Activated B cell treated with CpG ODN at 0.5 μM for 24 hours (primary cell): ENCODE measurements around the gene CNR2. TPM values are rescaled to one million over a fixed set of nuclear protein-coding genes. Genes with fewer than 3 reads are reported as not detected.
"Not testable (repeated sequence)": the region's sequence is repeated elsewhere in the genome, so short reads cannot be mapped to it uniquely, and the experiment has no call there.

Experiments
- ATAC-seq: fragments of 200-7000 bp; cut with Tn5 transposase; one replicate; pipeline ENCODE4 v1.10.0; 2021; ENCODE audit warnings: low read depth, mild to moderate bottlenecking, moderate library complexity
- CTCF ChIA-PET: fragments of 350-600 bp; sonication (Branson Sonifier 250); formaldehyde crosslinking; loops from one replicate; lab custom pipeline; 2021; ENCODE audit warnings: antibody characterized with exemption; lab: Charles Lee
- POLR2A ChIA-PET: fragments of 350-600 bp; sonication (Branson Sonifier 250); formaldehyde crosslinking; loops from one replicate; lab custom pipeline; 2021; ENCODE audit warnings: antibody characterized with exemption; lab: Charles Lee
- DNase-seq: peaks from one replicate; pipeline ENCODE4 v3.0.0; 2022
- H3K27ac Mint-ChIP-seq: one replicate; pipeline ENCODE4 v1.8.0; 2020; ENCODE audit warnings: mixed read lengths
- H3K27me3 Mint-ChIP-seq: one replicate; pipeline ENCODE4 v1.8.0; 2021; ENCODE audit warnings: mixed read lengths
- H3K36me3 Mint-ChIP-seq: one replicate; pipeline ENCODE4 v1.8.0; 2021; ENCODE audit warnings: low read depth, mixed read lengths
- H3K4me1 Mint-ChIP-seq: one replicate; pipeline ENCODE4 v1.8.0; 2021; ENCODE audit warnings: mixed read lengths
- H3K4me3 Mint-ChIP-seq: one replicate; pipeline ENCODE4 v1.8.0; 2020; ENCODE audit warnings: mild to moderate bottlenecking, mixed read lengths
- H3K9me3 Mint-ChIP-seq: one replicate; pipeline ENCODE4 v1.8.0; 2020; ENCODE audit warnings: mixed read lengths
- intact Hi-C: fragments of 100-400 bp; cut with micrococcal nuclease; formaldehyde crosslinking; loops from one replicate; pipeline ENCODE4 v1.15.1; 2024
- total RNA-seq: library from RNA; stranded (reverse); gene quantifications from 2 replicates; pipeline ENCODE4 v1.2.3, GENCODE V29; 2022
- TF ChIP-seq, protein P1 (sequence below): fragments of 200-600 bp; IDR thresholded peaks from one replicate; pipeline ENCODE4 v1.8.0; 2022; ENCODE audit warnings: antibody characterized with exemption, mild to moderate bottlenecking

The CNR2 gene
- 44.5 and 51.0 TPM in 2 replicates for total RNA-seq

DNA sequence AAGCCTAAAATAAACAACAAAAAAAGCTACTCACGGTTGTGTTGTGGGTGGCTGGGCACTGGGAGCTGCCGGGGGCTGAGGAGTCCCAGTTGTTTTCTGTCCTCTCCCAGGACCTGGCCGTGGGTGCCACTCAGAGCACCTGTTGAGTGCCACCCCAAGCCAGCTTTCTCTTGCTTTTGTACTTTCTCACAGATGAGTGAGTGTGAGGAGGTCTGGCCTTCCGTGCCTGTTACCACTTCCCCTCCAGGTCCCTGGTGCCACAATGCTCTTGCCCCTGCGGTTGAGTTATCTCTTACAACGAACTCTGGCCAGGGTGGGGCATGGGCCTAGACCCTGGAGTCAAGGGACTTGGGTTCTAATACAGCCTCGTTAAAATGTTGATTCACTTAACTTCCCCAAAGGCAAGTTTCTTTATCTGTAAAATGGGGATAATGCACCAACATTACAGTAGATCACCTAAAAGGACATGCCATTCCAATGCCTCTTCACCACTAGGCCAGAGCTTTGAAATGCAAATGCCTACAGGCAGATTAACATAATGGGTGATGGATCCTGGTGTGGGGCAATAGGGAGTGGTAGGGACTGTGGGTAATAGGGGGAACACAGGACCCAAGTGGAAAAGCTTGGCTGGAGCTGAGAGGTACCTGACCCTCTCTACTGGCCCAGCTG, at the start of gene CNR2:
Gene CNR2 (minus strand): TSS at position 151 of the 669 bp plus-strand sequence. CDS start 37,745 bp downstream, outside the sequence.
- CTCF ChIA-PET = interaction anchor here (0.5 to 5.9 kb wide), 7 partner anchors 12 to 141 kb away, joined by 3 to 188 read pairs (median 3); partner anchors contain the start of gene HMGCL
- POLR2A ChIA-PET = interaction anchor here (0.6 to 7.5 kb wide), 24 partner anchors 8 to 277 kb away, joined by 3 to 208 read pairs (median 7); partner anchors contain the start of genes FUCA1, GALE, HMGCL and LYPLA2
- Mint-ChIP-seq H3K4me1 (peaks cover 82% of the 10 kb centered on the region), H3K9me3 (no peaks in the 10 kb centered on the region), H3K27ac (peak within 1 kb of the TSS; percentile 99), H3K4me3 (peak within 1 kb of the TSS; percentile 98), H3K27me3 (no peaks in the 10 kb centered on the region), H3K36me3 (peaks cover 41% of the 10 kb centered on the region)
- intact Hi-C loops = loop anchor here (1.0 kb wide), 2 partner anchors 14 to 75 kb away; no protein-coding TSS in a partner anchor
- DNase-seq (peak; percentile 51), ATAC-seq (peak; percentile 53)
- TF ChIP-seq, protein P1, sequence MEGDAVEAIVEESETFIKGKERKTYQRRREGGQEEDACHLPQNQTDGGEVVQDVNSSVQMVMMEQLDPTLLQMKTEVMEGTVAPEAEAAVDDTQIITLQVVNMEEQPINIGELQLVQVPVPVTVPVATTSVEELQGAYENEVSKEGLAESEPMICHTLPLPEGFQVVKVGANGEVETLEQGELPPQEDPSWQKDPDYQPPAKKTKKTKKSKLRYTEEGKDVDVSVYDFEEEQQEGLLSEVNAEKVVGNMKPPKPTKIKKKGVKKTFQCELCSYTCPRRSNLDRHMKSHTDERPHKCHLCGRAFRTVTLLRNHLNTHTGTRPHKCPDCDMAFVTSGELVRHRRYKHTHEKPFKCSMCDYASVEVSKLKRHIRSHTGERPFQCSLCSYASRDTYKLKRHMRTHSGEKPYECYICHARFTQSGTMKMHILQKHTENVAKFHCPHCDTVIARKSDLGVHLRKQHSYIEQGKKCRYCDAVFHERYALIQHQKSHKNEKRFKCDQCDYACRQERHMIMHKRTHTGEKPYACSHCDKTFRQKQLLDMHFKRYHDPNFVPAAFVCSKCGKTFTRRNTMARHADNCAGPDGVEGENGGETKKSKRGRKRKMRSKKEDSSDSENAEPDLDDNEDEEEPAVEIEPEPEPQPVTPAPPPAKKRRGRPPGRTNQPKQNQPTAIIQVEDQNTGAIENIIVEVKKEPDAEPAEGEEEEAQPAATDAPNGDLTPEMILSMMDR = no peak

DNA sequence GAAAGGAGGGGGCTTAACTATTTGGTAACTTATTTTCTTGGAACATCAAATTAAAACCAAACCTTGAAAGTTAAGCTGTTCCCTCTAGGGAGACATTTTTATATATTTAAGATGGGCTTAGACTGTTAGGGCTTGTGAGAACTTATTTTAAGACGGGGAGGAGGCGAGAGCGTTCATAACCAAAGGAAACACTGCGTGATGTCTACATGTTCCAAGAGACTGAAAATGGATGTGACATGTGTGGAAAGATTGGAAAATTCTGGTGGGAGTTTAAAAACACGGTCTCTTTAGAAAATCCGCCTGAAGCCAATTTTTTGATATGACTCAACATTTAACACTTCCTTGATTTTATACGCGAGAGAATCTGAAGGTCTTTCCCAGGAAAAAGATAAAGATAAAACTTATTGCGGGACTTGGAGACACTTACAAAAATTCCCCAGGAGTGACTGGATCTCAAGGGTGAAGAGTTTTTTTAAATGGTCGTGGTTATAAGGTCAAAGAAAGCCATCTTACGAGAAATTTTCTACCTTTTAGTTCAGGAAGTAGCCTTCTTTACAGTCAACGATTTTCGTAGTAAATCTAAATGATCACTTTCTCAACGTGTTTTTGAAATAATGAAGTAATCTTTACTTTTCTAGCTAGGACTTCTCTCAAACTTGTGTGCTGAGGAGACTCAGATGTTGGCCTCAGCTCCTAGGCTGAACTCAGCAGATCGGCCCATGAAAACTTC, 47.3 kb upstream of the CNR2 start:
- peaks cover 51% of the 10 kb centered on the region for H3K36me3 Mint-ChIP-seq
- no peaks in the 10 kb centered on the region for H3K27me3 Mint-ChIP-seq
- TF ChIP-seq, protein P1 = no peak
- ChIA-PET POLR2A (interaction anchor here (0.7 to 4.6 kb wide), 20 partner anchors 8 to 592 kb away, joined by 3 to 73 read pairs (median 6); partner anchors contain the start of genes CNR2, ELOA, HMGCL and RPL11), CTCF (interaction anchor here (0.9 kb wide), 2 partner anchors 17 to 150 kb away, joined by 3 read pairs; no protein-coding TSS in a partner anchor)
- H3K4me3 Mint-ChIP-seq = peak overlapping the region; percentile 99
- H3K27ac Mint-ChIP-seq = peak overlapping the region; percentile 100
- H3K9me3 Mint-ChIP-seq = no peaks in the 10 kb centered on the region
- intact Hi-C loops = no loop called here
- no peak for DNase-seq
- peaks cover 85% of the 10 kb centered on the region for H3K4me1 Mint-ChIP-seq
- ATAC-seq = no peak

DNA sequence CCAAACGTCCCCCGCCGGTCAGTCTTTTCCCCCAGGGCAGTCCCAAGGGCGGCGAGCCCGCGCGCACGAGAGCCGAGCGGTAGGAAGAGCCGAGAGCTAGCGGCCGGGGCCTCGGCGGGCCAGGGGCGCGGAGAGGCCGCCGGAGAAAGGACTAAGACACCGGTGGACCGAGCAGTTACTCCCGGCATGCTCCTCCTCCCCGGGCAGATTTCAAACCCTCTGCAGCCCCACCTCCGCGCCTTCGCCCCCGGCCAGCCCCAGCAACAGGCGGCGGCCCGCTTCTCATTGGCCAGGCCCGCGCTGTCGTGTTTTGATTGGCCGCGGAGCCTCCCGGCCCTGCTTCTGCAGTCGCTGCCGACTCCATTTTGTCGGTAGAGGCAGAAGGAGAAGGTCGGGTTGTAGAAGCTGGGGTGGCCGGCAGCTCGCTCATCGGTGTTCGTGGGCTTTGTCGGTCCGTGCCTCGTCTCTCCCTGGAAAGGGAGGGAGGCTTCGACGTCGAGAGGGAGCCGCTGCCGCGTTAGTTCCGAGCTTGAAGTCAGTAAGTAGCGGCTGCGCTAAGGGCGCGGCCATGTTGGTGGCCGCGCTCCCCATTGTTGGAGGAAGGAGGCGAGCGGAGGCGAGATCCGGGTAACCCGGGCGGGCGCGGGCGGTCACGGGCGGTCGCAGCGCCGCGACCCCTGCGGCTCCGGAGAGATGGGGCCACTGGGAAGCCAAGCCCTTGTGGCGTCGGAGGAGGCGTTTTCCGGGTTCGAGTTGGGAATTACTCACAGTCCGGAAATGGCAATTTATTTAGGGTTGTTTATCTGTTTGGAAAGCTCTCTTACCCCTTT, 46.5 kb upstream of the CNR2 start, which contains the start of gene PNRC2:
Gene PNRC2 (plus strand): TSS at position 368 of the 830 bp plus-strand sequence. CDS start 1,630 bp downstream, outside the sequence.
- peaks cover 85% of the 10 kb centered on the region for H3K4me1 Mint-ChIP-seq

DNA sequence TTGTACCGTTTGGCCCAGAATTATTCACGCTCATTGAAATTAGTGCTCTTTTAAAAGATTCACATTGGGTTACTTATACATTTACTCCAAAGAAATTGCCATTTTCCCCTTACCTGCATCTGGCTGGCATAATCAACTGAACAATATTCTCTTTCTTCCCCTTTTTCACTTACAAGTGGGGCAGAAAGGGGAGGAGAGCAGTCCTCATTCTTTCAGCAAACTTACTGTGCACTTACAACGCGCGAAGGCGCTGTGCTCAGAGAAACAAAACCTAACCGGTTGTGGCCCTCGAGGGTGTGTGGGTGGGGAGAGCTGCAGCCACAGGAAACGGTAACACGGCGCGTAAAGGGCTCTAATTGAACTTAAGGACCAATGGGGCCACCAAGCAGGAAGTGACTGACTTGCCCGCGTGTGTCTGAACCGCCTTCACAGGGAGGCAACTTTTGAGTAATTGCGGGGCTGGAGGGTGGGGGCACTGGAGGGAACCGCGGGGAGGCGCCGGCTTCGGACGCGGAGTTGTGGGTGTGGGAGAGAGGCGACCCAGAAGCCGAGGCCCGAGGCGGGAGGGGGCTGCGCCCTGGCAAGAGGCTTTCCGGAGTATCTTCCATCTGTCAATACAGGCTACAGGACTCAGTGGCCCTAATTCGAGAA, 45.8 kb upstream of the CNR2 start:
- DNase-seq = peak; percentile 78
- TF ChIP-seq, protein P1 = no peak
- peak; percentile 77 for ATAC-seq
- no peaks in the 10 kb centered on the region for H3K9me3 Mint-ChIP-seq
- ChIA-PET CTCF (interaction anchor here (0.6 kb wide), 2 partner anchors 29 to 69 kb away, joined by 3 to 4 read pairs; no protein-coding TSS in a partner anchor), POLR2A (interaction anchor here (0.6 to 4.6 kb wide), 29 partner anchors 11 to 1496 kb away, joined by 3 to 73 read pairs (median 4); partner anchors contain the start of genes CNR2, ELOA and SRSF10)
- H3K4me3 Mint-ChIP-seq = peak overlapping the region; percentile 99
- intact Hi-C loops = loop anchor here (1.0 to 10.0 kb wide), 11 partner anchors 16 to 436 kb away; partner anchors contain the start of genes FUCA1, GALE, PITHD1 and SRSF10
- H3K4me1 Mint-ChIP-seq = peaks cover 81% of the 10 kb centered on the region
- peaks cover 36% of the 10 kb centered on the region for H3K36me3 Mint-ChIP-seq
- no peaks in the 10 kb centered on the region for H3K27me3 Mint-ChIP-seq
- peak overlapping the region; percentile 100 for H3K27ac Mint-ChIP-seq

More for the DNA sequence above, 46.5 kb upstream of the CNR2 start, which contains the start of gene PNRC2:
- peak; percentile 80 for ATAC-seq
- CTCF ChIA-PET = interaction anchor here (0.6 to 0.9 kb wide), 3 partner anchors 30 to 149 kb away, joined by 3 to 4 read pairs (median 3); no protein-coding TSS in a partner anchor
- TF ChIP-seq, protein P1 = no peak
- intact Hi-C loops = loop anchor here (1.0 to 10.0 kb wide), 11 partner anchors 17 to 435 kb away; partner anchors contain the start of genes FUCA1, GALE, PITHD1 and SRSF10
- Mint-ChIP-seq H3K9me3 (no peaks in the 10 kb centered on the region), H3K27ac (peak within 1 kb of the TSS; percentile 100), H3K36me3 (peaks cover 44% of the 10 kb centered on the region), H3K27me3 (no peaks in the 10 kb centered on the region), H3K4me3 (peak within 1 kb of the TSS; percentile 99)
- peak; percentile 92 for DNase-seq
- POLR2A ChIA-PET = interaction anchor here (0.6 to 4.6 kb wide), 31 partner anchors 9 to 1496 kb away, joined by 3 to 73 read pairs (median 4); partner anchors contain the start of genes CNR2, ELOA, HMGCL and RPL11

DNA sequence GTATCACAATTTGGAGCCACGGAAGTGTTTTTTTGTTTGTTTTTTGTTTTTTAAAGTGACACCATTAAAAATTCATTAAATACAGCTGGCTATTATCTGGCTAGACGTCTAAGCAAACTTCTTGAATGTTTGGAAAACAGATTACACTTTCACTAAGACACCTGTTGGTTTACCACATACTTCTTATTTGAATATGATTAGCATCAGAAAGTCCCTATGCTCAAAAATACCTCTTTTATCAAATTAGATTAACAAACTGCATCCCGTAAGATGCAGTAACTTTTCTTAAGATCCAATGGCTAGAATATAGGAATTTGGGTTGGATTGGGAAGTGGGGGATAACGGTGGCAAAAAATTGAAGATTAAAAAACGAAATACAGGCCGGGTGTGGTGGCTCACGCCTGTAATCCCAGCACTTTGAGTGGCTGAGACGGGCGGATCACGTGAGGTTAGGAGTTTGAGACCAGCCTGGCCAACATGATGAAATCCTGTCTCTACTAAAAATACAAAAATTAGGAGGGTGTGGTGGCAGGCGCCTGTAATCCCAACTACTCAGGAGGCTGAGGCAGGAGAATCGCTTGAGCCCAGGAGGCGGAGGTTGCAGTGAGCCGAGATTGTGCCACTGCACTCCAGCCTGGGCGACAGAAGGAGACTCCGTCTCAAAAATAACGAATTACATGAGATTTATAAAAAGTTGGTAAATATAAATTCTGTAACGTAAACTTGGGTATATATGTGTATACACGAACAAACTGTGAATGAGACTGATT, 45.1 kb upstream of the CNR2 start:
- intact Hi-C loops = loop anchor here (2.0 to 10.0 kb wide), 6 partner anchors 15 to 437 kb away; partner anchors contain the start of gene GALE
- Mint-ChIP-seq H3K36me3 (peaks cover 30% of the 10 kb centered on the region), H3K4me3 (peak overlapping the region; percentile 99), H3K4me1 (peaks cover 78% of the 10 kb centered on the region), H3K27ac (peak overlapping the region; percentile 100)
- not testable (repeated sequence) for H3K27me3 Mint-ChIP-seq, DNase-seq, H3K9me3 Mint-ChIP-seq, ATAC-seq
- ChIA-PET POLR2A (interaction anchor here (0.6 to 4.6 kb wide), 22 partner anchors 11 to 747 kb away, joined by 3 to 73 read pairs (median 6); partner anchors contain the start of genes CNR2 and SRSF10), CTCF (interaction anchor here (1.4 to 4.2 kb wide), 3 partner anchors 13 to 147 kb away, joined by 3 to 27 read pairs (median 6); no protein-coding TSS in a partner anchor)
